Panc1 (cell line): ENCODE measurements around the gene SPTA1.

Source experiments
- CTCF ChIP-seq: fragments of 450-650 bp; IDR thresholded peaks from 2 replicates; pipeline ENCODE4 v1.5.1; 2017; ENCODE audit warnings: mild to moderate bottlenecking
- POLR2AphosphoS5 ChIP-seq: IDR thresholded peaks from 2 replicates; pipeline ENCODE4 v1.6.1; 2012; ENCODE audit warnings: mild to moderate bottlenecking, low read depth, low read length, moderate library complexity
- REST ChIP-seq, 2 experiments: IDR thresholded peaks; 2 replicates each; pipeline ENCODE4 v1.6.1; 2011 to 2012; ENCODE audit warnings: low read depth in 2 of 2, control low read depth in 1 of 2, low read length in 1 of 2, mild to moderate bottlenecking in 1 of 2, moderate library complexity in 1 of 2; ENCODE audit not compliant: insufficient read depth in 1 of 2

- TF ChIP-seq CTCF = no peak
- TF ChIP-seq POLR2AphosphoS5 = no peak
- TF ChIP-seq REST (IDR thresholded peaks at IDR 0.05; ENCODE audit: insufficient read depth in 1 of 2, low read depth in 2 of 2, low read length in 1 of 2) = no peak
These were observed 14.0 kb upstream of the SPTA1 start, which contains the start of gene OR6K2 for GRCh38 chr1:158700552-158700951.
